ENCODE data around the gene POU2F1. TPM values are rescaled to one million over a fixed set of nuclear protein-coding genes. Genes with fewer than 3 reads are reported as not detected.

Gene POU2F1
- total RNA-seq, 1 experiment from 2014 or later = 24.5 TPM

GRCh38 chr1:167332503-167332902 is 111.8 kb downstream of the POU2F1 start:
- no peaks in the 10 kb centered on the region for H3K36me3 ChIP-seq (ENCODE audit: control insufficient read depth in 1 of 2, insufficient read depth in 2 of 2, low read length in 2 of 2)
- no peak for DNase-seq (ENCODE audit: low read depth, low spot score)
- TF ChIP-seq EZH2phosphoT487 (IDR thresholded peaks at IDR 0.05; ENCODE audit: borderline replicate concordance) (no peak), CTCF (IDR thresholded peaks at IDR 0.05 in 2 of 3, conservative IDR thresholded peaks at IDR 0.05 in 1 of 3; ENCODE audit: borderline replicate concordance in 1 of 3, insufficient read depth in 1 of 3, low read depth in 2 of 3, low read length in 2 of 3) (no peak), SP1 (IDR thresholded peaks at IDR 0.05; ENCODE audit: low read depth) (no peak), POLR2AphosphoS5 (IDR thresholded peaks at IDR 0.05; ENCODE audit: low read depth, low read length) (no peak), SIN3A (IDR thresholded peaks at IDR 0.05; ENCODE audit: low read depth) (no peak), SRF (IDR thresholded peaks at IDR 0.05; ENCODE audit: low read depth) (no peak), REST (IDR thresholded peaks at IDR 0.05; ENCODE audit: low read depth) (no peak), MAX (IDR thresholded peaks at IDR 0.05) (no peak), CEBPB (IDR thresholded peaks at IDR 0.05; ENCODE audit: low read depth) (no peak), ELF1 (IDR thresholded peaks at IDR 0.05; ENCODE audit: borderline replicate concordance, low read depth) (no peak), EGR1 (IDR thresholded peaks at IDR 0.05; ENCODE audit: low read depth) (no peak)
- H2AFZ ChIP-seq (ENCODE audit: low read depth, low read length, poor library complexity, severe bottlenecking) = no peak overlapping the region
- no peak for ATAC-seq
- no peak overlapping the region for H3K9ac ChIP-seq (ENCODE audit: low read length)
- POLR2A ChIA-PET = no interaction called here
- intact Hi-C loops (cut with micrococcal nuclease) = no loop called here
- no peak overlapping the region for H3K4me2 ChIP-seq (ENCODE audit: low read length)
- H3K9me2 ChIP-seq (ENCODE audit: insufficient read depth) = no peaks in the 10 kb centered on the region
- no peaks in the 10 kb centered on the region for H4K20me1 ChIP-seq (ENCODE audit: insufficient read depth)
- BruUV-seq (replicated peaks) = no TSS peak
- RAD21 ChIA-PET (ENCODE audit: low non-redundant PET in 1 of 2, low total read pairs in 2 of 2, uncharacterized antibody in 2 of 2, unreplicated experiment in 2 of 2) = no interaction called here
- H3K4me3 ChIP-seq (replicated peaks in 1 of 2; ENCODE audit: low read depth in 1 of 2, low read length in 2 of 2) = no peak overlapping the region
- H3K4me1 ChIP-seq (ENCODE audit: control insufficient read depth in 1 of 2, insufficient read depth in 2 of 2, low read length in 2 of 2) = no peaks in the 10 kb centered on the region
- peaks cover 5% of the 10 kb centered on the region; the same call in 1 of the 2 replicates for H3K79me2 ChIP-seq (ENCODE audit: insufficient read depth, low read length)
- H3K27ac ChIP-seq (ENCODE audit: low read depth, low read length) = no peak overlapping the region
- CTCF ChIA-PET = no interaction called here
- no peaks in the 10 kb centered on the region for H3K9me3 ChIP-seq (ENCODE audit: control insufficient read depth in 1 of 2, insufficient read depth in 1 of 2, low read depth in 1 of 2, low read length in 2 of 2)
- no peaks in the 10 kb centered on the region for H3K27me3 ChIP-seq (ENCODE audit: insufficient read depth, low read length)

Measured in HCT116 (cell line).